ENCODE results near the gene RHBDD1.

The RHBDD1 gene

GRCh38 chr2:226977775-226978190 is 141.9 kb downstream of the RHBDD1 start:
- H3K4me1 ChIP-seq, result no peaks in the 10 kb centered on the region
- TF ChIP-seq CTCF (IDR thresholded peaks at IDR 0.05; ENCODE audit: low read depth, low read length), result no peak
- H3K27me3 ChIP-seq, result no peaks in the 10 kb centered on the region
- H3K4me3 ChIP-seq (ENCODE audit: low read depth, low read length), result no peak overlapping the region
- no peak for DNase-seq
- H3K9me3 ChIP-seq, result no peaks in the 10 kb centered on the region
- no peaks in the 10 kb centered on the region for H3K36me3 ChIP-seq

GRCh38 chr2:226978300-226978699 is 142.4 kb downstream of the RHBDD1 start:
- DNase-seq, result no peak
- H3K36me3 ChIP-seq, result no peaks in the 10 kb centered on the region
- no peaks in the 10 kb centered on the region for H3K9me3 ChIP-seq
- TF ChIP-seq CTCF (IDR thresholded peaks at IDR 0.05; ENCODE audit: low read depth, low read length), result no peak
- no peak overlapping the region for H3K4me3 ChIP-seq (ENCODE audit: low read depth, low read length)
- H3K27me3 ChIP-seq, result no peaks in the 10 kb centered on the region
- H3K4me1 ChIP-seq, result no peaks in the 10 kb centered on the region

GRCh38 chr2:226979004-226979403 is 143.2 kb downstream of the RHBDD1 start:
- H3K36me3 ChIP-seq, result no peaks in the 10 kb centered on the region
- TF ChIP-seq CTCF (IDR thresholded peaks at IDR 0.05; ENCODE audit: low read depth, low read length), result peak; percentile 14; the same call in 1 of the 2 replicates
- H3K4me3 ChIP-seq (ENCODE audit: low read depth, low read length), result no peak overlapping the region
- H3K4me1 ChIP-seq, result no peaks in the 10 kb centered on the region; the same call in 1 of the 2 replicates
- H3K27me3 ChIP-seq, result no peaks in the 10 kb centered on the region
- no peaks in the 10 kb centered on the region for H3K9me3 ChIP-seq
- DNase-seq, result no peak

- DNase-seq, result no peak
- TF ChIP-seq CTCF (IDR thresholded peaks at IDR 0.05; ENCODE audit: low read depth, low read length), result no peak
- H3K36me3 ChIP-seq, result no peaks in the 10 kb centered on the region
- no peak overlapping the region for H3K4me3 ChIP-seq (ENCODE audit: low read depth, low read length)
- H3K27me3 ChIP-seq, result no peaks in the 10 kb centered on the region
- no peaks in the 10 kb centered on the region for H3K9me3 ChIP-seq
- H3K4me1 ChIP-seq, result peaks cover 6% of the 10 kb centered on the region
Measured at GRCh38 chr2:226981791-226982326, 146.0 kb downstream of the RHBDD1 start.

GRCh38 chr2:226983895-226984749 is 148.3 kb downstream of the RHBDD1 start:
- Histone ChIP-seq H3K36me3 (no peaks in the 10 kb centered on the region), H3K9me3 (no peaks in the 10 kb centered on the region), H3K4me3 (ENCODE audit: low read depth, low read length) (no peak overlapping the region), H3K27me3 (no peaks in the 10 kb centered on the region), H3K4me1 (peaks cover 6% of the 10 kb centered on the region)
- no peak for TF ChIP-seq CTCF (IDR thresholded peaks at IDR 0.05; ENCODE audit: low read depth, low read length)
- no peak for DNase-seq
